Hematopoietic multipotent progenitor cell (in vitro differentiated cells): ENCODE results near the gene ARL6IP5. TPM values are rescaled to one million over a fixed set of nuclear protein-coding genes. Genes with fewer than 3 reads are reported as not detected.

ENCODE experiments used
- DNase-seq, 3 donors: peaks; one replicate each; pipeline ENCODE4 v3.0.0-alpha.2; 2011 to 2015; ENCODE audit warnings: low read depth in 2 of 3, low spot score in 2 of 3
- total RNA-seq: library from RNA; depleted of rRNA; stranded (reverse); fragments of >200 nt; gene quantifications from one replicate; pipeline ENCODE4 v1.2.3, GENCODE V29; 2012

Gene ARL6IP5
- total RNA-seq = 144 TPM

- peak; percentile 74 to 97 (median 96) for DNase-seq
Measured at GRCh38 chr3:69084326-69085167, at the start of gene ARL6IP5. ARL6IP5 (plus strand) TSS chr3:69084937; CDS start chr3:69085048, 111 bp downstream.

GRCh38 chr3:69044608-69045007, 40.1 kb upstream of the ARL6IP5 start:
- no peak for DNase-seq

- no peak for DNase-seq
Measured at GRCh38 chr3:69048990-69049389, 35.7 kb upstream of the ARL6IP5 start.

GRCh38 chr3:69051756-69052471, 32.8 kb upstream of the ARL6IP5 start, which contains the start of gene TMF1:
TMF1 (minus strand) TSS chr3:69052333; CDS start chr3:69052086, 247 bp downstream.
- DNase-seq = peak; percentile 98 to 99 (median 99)

DNA sequence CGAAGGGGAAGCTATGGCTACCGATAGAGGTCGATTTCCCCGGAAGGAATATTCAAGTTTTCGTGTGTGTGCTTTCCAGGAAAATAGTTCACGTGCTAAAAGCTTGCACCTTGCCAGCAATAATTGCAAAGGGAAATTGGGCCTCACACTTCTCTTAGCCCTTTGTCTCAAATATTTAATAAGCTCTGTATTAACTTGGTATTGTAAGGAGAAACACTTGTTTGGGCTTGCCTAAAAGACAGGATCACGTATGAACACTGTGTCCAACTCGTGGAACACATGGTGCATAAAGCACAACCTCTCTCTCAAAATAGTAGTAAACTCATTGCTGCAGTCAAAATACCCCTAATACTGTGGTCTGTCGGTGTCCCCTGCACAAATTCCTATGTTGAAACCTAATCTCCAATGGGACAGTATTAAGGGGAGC, 32.3 kb upstream of the ARL6IP5 start:
- DNase-seq = no peak

DNA sequence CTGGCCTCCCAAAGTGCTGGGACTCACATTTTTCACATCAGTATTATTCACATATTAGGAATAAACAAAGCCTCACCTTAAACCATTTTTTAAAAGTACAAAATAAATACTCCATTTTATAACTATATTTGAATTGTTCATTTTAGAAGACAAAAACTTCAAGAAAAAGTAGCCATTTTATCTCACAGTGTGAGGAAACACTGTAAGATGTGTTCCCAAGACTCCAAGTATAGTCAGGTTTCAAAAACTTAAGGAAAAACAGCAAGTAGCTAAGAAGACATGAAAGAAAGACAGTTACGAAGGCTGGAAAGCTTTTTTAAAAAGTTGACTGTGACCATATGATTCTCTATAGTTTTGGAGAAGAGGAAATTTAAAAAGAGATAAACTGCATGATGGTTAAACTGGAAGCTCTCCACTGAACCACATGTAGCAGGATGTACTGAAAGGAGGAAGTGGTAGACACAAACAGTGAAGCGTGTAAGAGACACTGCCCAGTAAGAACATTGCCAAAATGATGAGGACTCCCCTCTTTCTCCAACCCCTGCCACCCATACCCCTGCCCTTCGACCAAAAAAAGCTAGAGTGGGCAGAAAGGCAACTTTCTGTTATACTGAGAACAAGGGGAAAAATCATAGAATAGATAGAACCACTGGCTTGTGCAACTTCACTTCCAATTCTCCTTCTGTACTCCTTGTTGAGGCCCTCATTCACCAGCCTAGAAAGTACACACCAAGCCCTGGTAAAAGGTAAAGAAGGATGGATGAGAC, 26.4 kb upstream of the ARL6IP5 start:
- DNase-seq = peak in 2 of 3 donors; percentile 33 to 64

- DNase-seq = no peak
Measured at GRCh38 chr3:69058947-69059224, 25.9 kb upstream of the ARL6IP5 start.

DNA sequence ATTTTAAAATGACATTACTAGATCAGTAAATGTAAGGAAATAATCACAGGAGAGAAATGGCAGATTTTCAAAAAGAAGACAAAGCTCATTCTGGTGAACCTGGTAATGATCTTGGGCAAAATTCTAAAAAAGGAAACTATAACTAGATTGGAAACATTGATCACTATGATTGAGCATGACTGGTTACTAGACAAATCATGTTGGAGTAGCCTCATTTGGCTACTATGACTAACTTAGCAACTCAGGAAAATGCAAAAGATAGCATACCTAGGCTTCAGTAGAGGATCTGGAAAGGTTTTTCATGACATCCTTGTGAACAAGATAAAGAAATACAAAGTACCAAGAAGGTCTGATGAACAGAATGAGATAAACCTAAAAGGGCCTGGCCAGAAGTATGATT, 25.0 kb upstream of the ARL6IP5 start:
- DNase-seq = no peak

DNA sequence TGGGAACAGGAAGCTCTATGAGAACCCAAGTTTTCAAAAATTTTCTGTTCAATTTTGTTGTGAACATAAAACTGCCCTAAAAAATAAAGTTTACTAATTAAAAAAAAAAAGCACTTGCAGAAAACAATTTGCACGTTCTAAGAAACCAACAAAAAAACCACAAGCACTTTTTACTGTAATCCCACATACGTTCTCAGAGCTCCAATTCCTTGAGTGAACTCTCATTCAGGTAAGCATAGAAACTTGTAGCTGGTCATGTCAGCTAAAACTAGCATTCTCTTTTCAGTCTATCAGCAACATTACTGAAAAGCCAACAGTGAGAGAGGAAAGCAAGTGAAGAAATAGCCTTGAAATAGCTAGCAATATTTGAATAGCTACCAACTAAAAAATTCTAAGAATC, 21.1 kb upstream of the ARL6IP5 start:
- DNase-seq = no peak

DNA sequence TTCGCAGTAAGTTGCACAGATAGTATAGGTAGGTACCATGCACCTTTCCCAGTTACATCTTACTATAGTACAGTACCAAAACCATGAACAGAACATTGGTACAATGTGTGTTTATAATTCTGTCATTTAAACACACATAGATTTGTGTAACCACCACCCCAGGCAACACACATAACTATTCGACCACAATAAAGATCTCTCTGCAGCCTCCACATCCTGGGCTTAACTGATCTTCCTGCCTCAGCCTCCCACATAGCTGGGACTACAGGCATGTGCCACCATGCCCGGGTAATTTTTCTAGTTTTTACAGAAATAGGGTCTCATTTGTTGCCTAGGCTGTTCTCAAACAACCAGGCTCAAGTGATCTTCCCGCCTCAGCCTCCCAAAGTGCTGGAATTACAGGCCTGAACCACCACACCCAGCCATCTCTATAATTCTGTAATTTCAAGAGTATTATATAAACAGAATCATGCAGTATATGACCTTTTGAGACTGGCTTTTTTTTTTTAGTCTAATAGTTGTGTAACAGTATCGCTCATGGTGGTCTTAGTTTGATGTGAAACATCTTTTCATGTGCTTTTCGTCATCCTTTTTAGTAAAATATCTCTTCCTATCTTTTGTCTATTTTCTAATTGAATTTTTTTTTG, 19.3 kb upstream of the ARL6IP5 start:
- DNase-seq = no peak

DNA sequence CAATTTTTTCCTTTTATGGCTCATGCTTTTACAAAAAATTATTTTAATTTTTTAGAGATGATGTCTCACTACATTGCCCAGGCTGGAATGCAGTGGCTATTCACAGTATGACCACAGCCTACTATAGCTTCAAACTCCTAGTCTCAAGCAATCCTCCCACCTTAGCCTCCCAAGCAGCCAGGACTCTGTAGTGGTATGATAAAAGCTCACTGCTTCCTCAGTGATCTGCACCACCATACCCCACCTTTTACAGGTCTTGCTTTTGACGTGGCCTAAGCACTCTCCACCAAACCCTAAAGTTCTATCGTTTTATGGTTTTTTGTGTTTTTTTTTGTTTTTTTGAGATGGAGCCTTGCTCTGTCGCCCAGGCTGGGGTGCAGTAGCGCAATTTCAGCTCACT, 18.6 kb upstream of the ARL6IP5 start:
- no peak for DNase-seq

- DNase-seq = no peak
Measured at GRCh38 chr3:69072928-69073327, 11.8 kb upstream of the ARL6IP5 start.

DNA sequence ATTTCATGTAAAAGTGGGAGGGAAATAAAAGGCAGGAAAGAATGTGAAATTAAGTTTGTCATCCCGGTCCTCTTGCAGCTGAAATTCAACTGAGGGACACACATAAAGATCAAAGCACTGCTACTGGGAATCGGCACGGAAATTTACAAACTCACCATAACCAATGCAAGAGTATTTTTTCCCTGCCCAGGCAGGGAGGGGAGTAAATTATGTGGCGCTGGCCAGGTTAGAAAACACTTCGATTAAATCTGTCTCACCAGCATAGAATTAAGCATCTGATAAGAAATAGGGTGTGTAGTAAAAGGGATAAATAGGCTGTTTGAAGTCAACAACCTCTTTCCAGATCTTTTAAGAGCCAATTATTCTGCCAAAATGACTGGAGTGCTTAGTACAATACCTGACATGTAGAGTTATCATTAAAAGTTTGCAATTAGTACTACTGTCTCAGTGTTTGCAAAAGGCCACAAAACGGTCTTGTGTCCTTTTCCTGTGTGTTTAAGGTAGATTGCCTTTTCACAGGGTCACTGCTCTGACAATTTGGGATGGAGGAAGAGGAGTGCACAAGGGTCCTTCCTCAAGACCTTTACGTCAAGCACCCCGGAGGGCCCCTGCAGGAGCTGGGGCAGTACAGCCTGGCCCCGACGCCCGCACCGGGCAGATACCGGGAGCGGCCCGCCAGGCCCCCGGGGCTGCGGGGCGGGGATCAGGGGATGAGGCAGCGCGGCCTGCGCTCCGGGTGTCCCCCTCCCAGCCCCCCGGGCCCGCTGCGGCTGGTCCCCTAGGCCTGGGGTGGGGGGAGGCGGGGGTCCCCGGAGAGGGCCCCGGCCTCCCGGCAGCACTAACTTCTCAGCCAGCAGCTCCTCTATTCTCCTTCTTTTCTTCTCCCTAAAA, 5.2 kb upstream of the ARL6IP5 start:
- no peak for DNase-seq

DNA sequence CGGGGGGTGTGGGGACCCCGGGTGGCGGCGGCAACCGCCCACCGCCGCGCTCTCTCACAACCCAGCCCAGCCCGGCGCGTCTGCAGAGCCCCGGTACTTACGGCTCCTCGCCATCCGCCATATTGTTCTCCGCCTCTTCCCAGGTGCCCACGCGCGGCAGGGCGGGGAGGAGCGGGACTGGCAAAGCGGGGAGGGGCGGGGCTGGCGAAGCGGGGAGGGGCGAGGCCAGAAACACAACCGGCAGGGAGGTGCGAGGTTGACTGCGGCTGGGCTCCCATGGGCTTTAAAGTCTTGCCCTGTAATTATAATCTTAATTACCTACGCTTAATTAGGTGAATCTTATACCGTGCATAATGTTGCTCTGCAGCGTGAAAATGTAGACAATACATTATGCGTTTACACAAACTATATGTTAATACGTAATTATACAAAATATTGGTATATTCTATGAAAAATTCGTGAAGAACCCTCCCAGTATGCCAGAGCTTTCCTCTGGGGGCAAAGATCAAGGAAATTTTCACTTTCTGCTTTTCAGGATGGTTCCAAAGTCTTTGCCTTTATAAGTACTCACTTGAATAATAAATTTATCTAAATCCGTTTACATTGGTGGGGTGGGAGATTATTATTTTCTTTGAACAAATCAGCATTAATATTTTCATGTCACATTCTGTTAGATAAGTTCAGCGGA, 4.4 kb upstream of the ARL6IP5 start, which contains the start of gene UBA3:
Gene UBA3 (minus strand): TSS at position 133 of the 688 bp plus-strand sequence. CDS start 12 bp downstream, at position 121.
- DNase-seq = peak; percentile 69 to 93 (median 87)

GRCh38 chr3:69081583-69082262, 3.0 kb upstream of the ARL6IP5 start:
- DNase-seq = no peak

DNA sequence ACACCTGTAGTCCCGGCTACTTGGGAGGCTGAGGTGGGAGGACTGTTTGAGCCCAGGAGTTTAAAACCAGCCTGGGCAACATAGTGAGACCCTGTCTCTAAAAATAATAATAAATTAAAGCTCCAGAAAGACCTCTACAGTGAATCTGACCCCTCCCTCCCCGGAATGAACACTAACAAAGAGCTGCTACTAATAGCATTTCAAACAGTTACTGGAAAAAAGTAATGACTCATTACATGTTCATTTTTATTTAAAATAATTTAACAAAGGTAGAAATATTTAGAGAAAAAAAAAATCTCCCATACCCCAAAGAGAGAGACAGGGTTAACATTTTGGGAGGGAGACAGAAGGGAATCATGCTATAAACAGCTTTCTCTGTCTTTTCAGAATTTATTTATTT, 2.4 kb upstream of the ARL6IP5 start:
- no peak for DNase-seq

- DNase-seq = peak in 2 of 3 donors; percentile 59 to 74
Measured at GRCh38 chr3:69082805-69083204, 1.9 kb upstream of the ARL6IP5 start.

- no peak for DNase-seq
Measured at GRCh38 chr3:69085168-69085832, 563 bp downstream of the ARL6IP5 start.
